HepG2 (cell line): ENCODE data around the gene KRTAP3-2. TPM values are rescaled to one million over a fixed set of nuclear protein-coding genes. Genes with fewer than 3 reads are reported as not detected.

Experiments used
- ATAC-seq: fragments of 200-7000 bp; cut with Tn5 transposase; 3 replicates; pipeline ENCODE4 v1.9.1; 2020; ENCODE audit warnings: mild to moderate bottlenecking, moderate library complexity
- BruUV-seq: library from RNA; stranded (reverse); fragments of 400-500 nt; replicated peaks from 2 replicates; lab custom pipeline; 2021; lab: Mats Ljungman, UMichigan
- CTCF ChIA-PET: fragments of 300-600 bp; formaldehyde crosslinking; extraction: SDS; loops from one replicate; lab custom pipeline; 2021; ENCODE audit warnings: low total read pairs, inconsistent platforms, low intra/inter-chr PET ratio; lab: Yijun Ruan, JAX
- POLR2A ChIA-PET: fragments of 350-600 bp; sonication (Branson Sonifier 250); formaldehyde crosslinking; loops from one replicate; lab custom pipeline; 2020; ENCODE audit warnings: antibody characterized with exemption, inconsistent platforms; lab: Yijun Ruan, JAX
- DNase-seq: peaks from one replicate; pipeline ENCODE4 v3.0.0-alpha.2; 2015; ENCODE audit warnings: low spot score
- FAIRE-seq: peaks from 3 replicates; lab custom pipeline; 2011; peaks lifted over from hg19 to GRCh38; lab: Jason Lieb, UNC
- H2AFZ ChIP-seq: one replicate; pipeline ENCODE4 v1.6.1; 2011; ENCODE audit warnings: low read length, inconsistent platforms
- H3K27ac ChIP-seq: fragments of 300-600 bp; 3 replicates; pipeline ENCODE4 v1.8.0; 2011; ENCODE audit warnings: mixed run types, mild to moderate bottlenecking, mixed read lengths, low read length, inconsistent platforms; ENCODE audit not compliant: insufficient read depth; ENCODE audit errors: extremely low read length
- H3K27me3 ChIP-seq, 2 experiments: fragments of 200-600 bp in 1 of 2; 2 replicates in 1 of 2; 3 replicates in 1 of 2; pipeline versions ENCODE4 v1.6.0 to v1.8.0; 2011; ENCODE audit warnings: low read length in 2 of 2, mild to moderate bottlenecking in 2 of 2, moderate library complexity in 2 of 2, inconsistent platforms in 1 of 2; ENCODE audit not compliant: insufficient read depth in 2 of 2, control insufficient read depth in 1 of 2
- H3K36me3 ChIP-seq, 2 experiments: fragments of 200-600 bp in 1 of 2; replicated peaks in 1 of 2; 2 replicates in 1 of 2; 3 replicates in 1 of 2; pipeline versions ENCODE4 v1.5.1 to v1.8.0; 2011; ENCODE audit warnings: low read length in 2 of 2, inconsistent platforms in 1 of 2; ENCODE audit not compliant: insufficient read depth in 2 of 2, control insufficient read depth in 1 of 2
- H3K4me1 ChIP-seq: 2 replicates; pipeline ENCODE4 v1.5.1; 2012; ENCODE audit warnings: low read length, inconsistent platforms; ENCODE audit not compliant: insufficient read depth
- H3K4me2 ChIP-seq: 2 replicates; pipeline ENCODE4 v1.6.0; 2011; ENCODE audit warnings: low read depth, low read length, inconsistent platforms
- H3K4me3 ChIP-seq, 3 experiments: fragments of 200-600 bp in 1 of 3; sonication (generic), shearing (Covaris generic) in 1 of 3; replicated peaks in 1 of 3; 2 replicates each; pipeline ENCODE4 v1.5.1; 2011 to 2016; ENCODE audit warnings: low read length in 3 of 3, inconsistent platforms in 2 of 3, low read depth in 2 of 3, mild to moderate bottlenecking in 2 of 3, control low read depth in 1 of 3, mixed read lengths in 1 of 3; ENCODE audit not compliant: insufficient read depth in 1 of 3
- H3K79me2 ChIP-seq: one replicate; pipeline ENCODE4 v1.6.1; 2011; ENCODE audit warnings: low read length, inconsistent platforms; ENCODE audit not compliant: insufficient read depth
- H3K9ac ChIP-seq: 2 replicates; pipeline ENCODE4 v1.6.0; 2011; ENCODE audit warnings: mild to moderate bottlenecking, low read depth, low read length, inconsistent platforms; ENCODE audit not compliant: insufficient read depth
- H3K9me3 ChIP-seq: 2 replicates; pipeline ENCODE4 v1.5.1; 2012; ENCODE audit warnings: mild to moderate bottlenecking, low read length
- H4K20me1 ChIP-seq: 2 replicates; pipeline ENCODE4 v1.6.0; 2011; ENCODE audit warnings: inconsistent platforms, mild to moderate bottlenecking, low read length, moderate library complexity; ENCODE audit not compliant: insufficient read depth
- FLYWCH1 ChIP-seq: sonication (generic); formaldehyde crosslinking; IDR thresholded peaks from 2 replicates; pipeline ENCODE4 v1.8.1; 2023; ENCODE audit warnings: mild to moderate bottlenecking, missing genetic modification reagents
- FOXJ3 ChIP-seq: sonication (generic); formaldehyde crosslinking; IDR thresholded peaks from 2 replicates; pipeline ENCODE4 v1.4.0; 2020; ENCODE audit warnings: missing genetic modification reagents, mild to moderate bottlenecking, borderline replicate concordance
- HHEX ChIP-seq: IDR thresholded peaks from 2 replicates; pipeline ENCODE4 v1.6.1; 2016; ENCODE audit warnings: control low read depth
- HNF4A ChIP-seq: sonication (generic); formaldehyde crosslinking; IDR thresholded peaks from 2 replicates; pipeline ENCODE4 v1.4.0; 2020; ENCODE audit warnings: missing genetic modification reagents
- MED1 ChIP-seq: sonication (generic); formaldehyde crosslinking; IDR thresholded peaks from 2 replicates; pipeline ENCODE4 v1.4.0; 2020; ENCODE audit warnings: missing genetic modification reagents
- NFATC3 ChIP-seq: sonication (generic); formaldehyde crosslinking; IDR thresholded peaks from 2 replicates; pipeline ENCODE4 v1.5.1; 2020; ENCODE audit warnings: mild to moderate bottlenecking, missing genetic modification reagents
- ZIK1 ChIP-seq: sonication (generic); formaldehyde crosslinking; IDR thresholded peaks from 2 replicates; pipeline ENCODE4 v1.5.0; 2020; ENCODE audit warnings: mild to moderate bottlenecking, low read depth, missing genetic modification reagents, borderline replicate concordance
- ZNF256 ChIP-seq: sonication (generic); formaldehyde crosslinking; conservative IDR thresholded peaks from 2 replicates; pipeline ENCODE4 v1.4.0; 2020; ENCODE audit warnings: missing genetic modification reagents
- ZNF292 ChIP-seq: sonication (generic); formaldehyde crosslinking; IDR thresholded peaks from 2 replicates; pipeline ENCODE4 v1.8.1; 2022; ENCODE audit warnings: mild to moderate bottlenecking, low read depth, missing genetic modification reagents, borderline replicate concordance
- ZNF44 ChIP-seq: sonication (generic); formaldehyde crosslinking; IDR thresholded peaks from 2 replicates; pipeline ENCODE4 v1.5.1; 2020; ENCODE audit warnings: mild to moderate bottlenecking, missing genetic modification reagents
- ZNF468 ChIP-seq: sonication (generic); formaldehyde crosslinking; IDR thresholded peaks from 2 replicates; pipeline ENCODE4 v1.8.0; 2022; ENCODE audit warnings: mild to moderate bottlenecking, moderate library complexity, missing genetic modification reagents
- WGBS: methylation state at CpG from one replicate; pipeline ENCODE4 v1.1.6; 2017; ENCODE audit warnings: low lambda C conversion rate; 5-methylcytosine and 5-hydroxymethylcytosine counted together
- in situ Hi-C: cut with HindIII; loops from 2 replicates; pipeline ENCODE4 v1.10.0; 2017; ENCODE audit warnings: low pct_unique_long_range_greater_than_20kb; ENCODE audit not compliant: extremely low pct_ligation_motif_present
- intact Hi-C: fragments of 100-400 bp; cut with micrococcal nuclease; formaldehyde crosslinking; loops from one replicate; pipeline ENCODE4 v1.10.0; 2022; ENCODE audit not compliant: unreplicated experiment
- polyA plus RNA-seq, 8 experiments: library from polyadenylated mRNA; depleted of rRNA in 3 of 8; stranded (reverse) in 7 of 8; unstranded in 1 of 8; fragments of >200 nt; fragmentation: Illumina TruSeq in 4 of 8; extraction: Trizol in 4 of 8; gene quantifications; 2 replicates each; pipeline versions ENCODE4 v1.2.1 to v1.2.3, GENCODE V29; 2011 to 2016; ENCODE audit warnings: low read depth in 4 of 8, missing spikeins in 1 of 8, mixed read lengths in 1 of 8; ENCODE audit not compliant: insufficient read depth in 1 of 8
- total RNA-seq, 5 experiments: library from RNA; depleted of rRNA; stranded (reverse); fragments of >200 nt; fragmentation: Illumina TruSeq; extraction: Trizol; gene quantifications; 2 replicates each; pipeline ENCODE4 v1.2.3, GENCODE V29; 2016; ENCODE audit warnings: low read depth in 1 of 5
- TF ChIP-seq, protein P1 (sequence below): sonication (generic); formaldehyde crosslinking; IDR thresholded peaks from 2 replicates; pipeline ENCODE4 v1.8.1; 2023; ENCODE audit warnings: mild to moderate bottlenecking, missing genetic modification reagents
- TF ChIP-seq, protein P2 (sequence below): sonication (generic); formaldehyde crosslinking; IDR thresholded peaks from 2 replicates; pipeline ENCODE4 v1.8.0; 2022; ENCODE audit warnings: missing genetic modification reagents, low read depth, mild to moderate bottlenecking, borderline replicate concordance
- TF ChIP-seq, protein P3 (sequence below): sonication (generic); formaldehyde crosslinking; IDR thresholded peaks from 2 replicates; pipeline ENCODE4 v1.4.0; 2020; ENCODE audit warnings: low read depth, mild to moderate bottlenecking, missing genetic modification reagents

The KRTAP3-2 gene
- total and polyA plus RNA-seq, 2 of the 13 experiments (the other 11 are each of a cell fraction or from before 2014, with no cell fraction given): not detected

DNA sequence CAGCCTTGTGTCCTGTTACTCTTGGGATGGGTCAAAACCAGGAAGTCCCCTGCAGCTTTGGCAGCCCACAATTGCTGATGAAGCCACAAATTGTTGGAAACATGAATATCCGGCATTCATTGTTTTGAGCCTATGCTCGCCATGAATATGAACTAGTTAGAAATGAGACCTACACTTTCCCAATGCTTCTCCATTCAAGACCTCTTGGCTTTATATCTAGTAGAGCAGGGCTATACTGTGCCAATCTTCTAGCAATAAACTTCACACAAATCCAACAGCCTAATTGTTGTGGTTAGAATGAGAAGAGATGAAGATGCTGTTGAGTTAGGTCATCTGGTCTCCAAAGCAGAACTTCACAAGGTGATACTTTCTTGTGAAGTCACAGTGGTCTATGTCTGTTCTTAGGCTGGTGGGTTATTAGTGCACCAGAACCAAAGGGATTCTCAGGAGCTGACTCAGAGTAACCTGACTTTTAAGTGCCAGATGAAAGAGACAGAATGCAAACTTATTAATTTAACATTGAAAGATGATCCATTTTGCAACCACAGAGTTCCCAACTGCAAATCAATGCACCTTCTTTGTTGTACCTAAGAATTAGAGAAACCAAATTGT lies 48.6 kb downstream of the KRTAP3-2 start (continued):
- TF ChIP-seq ZNF468 (CRISPR knock-in tag) (no peak), NFATC3 (CRISPR knock-in tag) (0 out of 2 replicates have a peak, but pooled peaks have one; percentile 27), ZIK1 (CRISPR knock-in tag) (no peak), ZNF44 (CRISPR knock-in tag) (0 out of 2 replicates have a peak, but pooled peaks have one; percentile 28), FOXJ3 (CRISPR knock-in tag) (no peak), HNF4A (CRISPR knock-in tag) (0 out of 2 replicates have a peak, but pooled peaks have one; percentile 5), FLYWCH1 (CRISPR knock-in tag) (no peak), ZNF292 (CRISPR knock-in tag) (no peak), MED1 (CRISPR knock-in tag) (0 out of 2 replicates have a peak, but pooled peaks have one; percentile 16)

DNA sequence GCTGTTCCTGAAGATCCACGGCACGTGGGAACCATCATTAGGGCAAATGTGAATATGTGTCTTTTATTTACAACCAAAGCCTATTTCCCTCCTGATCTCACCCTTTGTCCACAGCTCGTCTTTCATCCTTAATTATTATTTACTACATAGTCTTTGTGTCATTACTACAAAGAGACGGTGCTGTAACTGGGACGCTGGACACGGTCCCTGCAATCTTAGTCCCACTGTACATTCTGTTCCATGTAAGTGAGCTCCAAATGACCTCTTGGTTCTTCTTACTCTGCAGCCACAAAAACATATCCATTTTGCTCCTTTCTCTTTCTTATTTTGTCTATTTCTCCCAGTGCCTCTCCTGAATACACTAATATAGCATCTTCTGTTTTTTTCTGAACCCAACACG lies 49.5 kb downstream of the KRTAP3-2 start:
- CTCF ChIA-PET: no interaction called here
- no TSS peak for BruUV-seq
- Histone ChIP-seq H3K27ac (no peak overlapping the region), H4K20me1 (no peaks in the 10 kb centered on the region), H3K79me2 (no peaks in the 10 kb centered on the region), H3K4me1 (peaks cover 85% of the 10 kb centered on the region), H3K36me3 (no peaks in the 10 kb centered on the region; a peak in 1 of 5 replicates), H3K9me3 (no peaks in the 10 kb centered on the region), H2AFZ (no peak overlapping the region), H3K4me2 (no peak overlapping the region), H3K4me3 (no peak overlapping the region), H3K9ac (no peak overlapping the region), H3K27me3 (no peaks in the 10 kb centered on the region)
- ATAC-seq: no peak
- in situ Hi-C loops: loop anchor here (10.0 kb wide), 1 partner anchor 105 kb away; the partner anchor contains the start of gene KRTAP2-2
- no peak for FAIRE-seq
- 93% methylated on average over 7 of the region's 7 CpGs for WGBS
- POLR2A ChIA-PET: interaction anchor here (0.6 to 1.9 kb wide), 3 partner anchors 7 to 726 kb away, joined by 3 to 9 read pairs (median 6); no protein-coding TSS in a partner anchor
- intact Hi-C loops: no loop called here
- DNase-seq: no peak
- TF ChIP-seq, protein P1, sequence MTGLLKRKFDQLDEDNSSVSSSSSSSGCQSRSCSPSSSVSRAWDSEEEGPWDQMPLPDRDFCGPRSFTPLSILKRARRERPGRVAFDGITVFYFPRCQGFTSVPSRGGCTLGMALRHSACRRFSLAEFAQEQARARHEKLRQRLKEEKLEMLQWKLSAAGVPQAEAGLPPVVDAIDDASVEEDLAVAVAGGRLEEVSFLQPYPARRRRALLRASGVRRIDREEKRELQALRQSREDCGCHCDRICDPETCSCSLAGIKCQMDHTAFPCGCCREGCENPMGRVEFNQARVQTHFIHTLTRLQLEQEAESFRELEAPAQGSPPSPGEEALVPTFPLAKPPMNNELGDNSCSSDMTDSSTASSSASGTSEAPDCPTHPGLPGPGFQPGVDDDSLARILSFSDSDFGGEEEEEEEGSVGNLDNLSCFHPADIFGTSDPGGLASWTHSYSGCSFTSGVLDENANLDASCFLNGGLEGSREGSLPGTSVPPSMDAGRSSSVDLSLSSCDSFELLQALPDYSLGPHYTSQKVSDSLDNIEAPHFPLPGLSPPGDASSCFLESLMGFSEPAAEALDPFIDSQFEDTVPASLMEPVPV (CRISPR knock-in tag): no peak
- TF ChIP-seq ZNF256 (no peak), HHEX (CRISPR knock-in tag) (no peak)
- TF ChIP-seq, protein P2, sequence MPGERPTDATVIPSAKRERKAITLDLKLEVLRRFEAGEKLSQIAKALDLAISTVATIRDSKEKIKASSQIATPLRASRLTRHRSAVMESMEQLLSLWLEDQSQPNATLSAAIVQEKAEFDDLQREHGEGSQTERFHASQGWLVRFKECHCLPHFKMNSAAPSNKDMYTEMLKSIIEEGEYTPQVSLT (CRISPR knock-in tag): no peak
- TF ChIP-seq, protein P3, sequence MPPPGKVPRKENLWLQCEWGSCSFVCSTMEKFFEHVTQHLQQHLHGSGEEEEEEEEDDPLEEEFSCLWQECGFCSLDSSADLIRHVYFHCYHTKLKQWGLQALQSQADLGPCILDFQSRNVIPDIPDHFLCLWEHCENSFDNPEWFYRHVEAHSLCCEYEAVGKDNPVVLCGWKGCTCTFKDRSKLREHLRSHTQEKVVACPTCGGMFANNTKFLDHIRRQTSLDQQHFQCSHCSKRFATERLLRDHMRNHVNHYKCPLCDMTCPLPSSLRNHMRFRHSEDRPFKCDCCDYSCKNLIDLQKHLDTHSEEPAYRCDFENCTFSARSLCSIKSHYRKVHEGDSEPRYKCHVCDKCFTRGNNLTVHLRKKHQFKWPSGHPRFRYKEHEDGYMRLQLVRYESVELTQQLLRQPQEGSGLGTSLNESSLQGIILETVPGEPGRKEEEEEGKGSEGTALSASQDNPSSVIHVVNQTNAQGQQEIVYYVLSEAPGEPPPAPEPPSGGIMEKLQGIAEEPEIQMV (CRISPR knock-in tag): no peak
